ENCODE measurements around the gene PPP2R1A. TPM values are rescaled to one million over a fixed set of nuclear protein-coding genes. Genes with fewer than 3 reads are reported as not detected.

Gene PPP2R1A
- total and polyA plus RNA-seq, 4 donors: 217 to 752 (median 479) TPM

DNA sequence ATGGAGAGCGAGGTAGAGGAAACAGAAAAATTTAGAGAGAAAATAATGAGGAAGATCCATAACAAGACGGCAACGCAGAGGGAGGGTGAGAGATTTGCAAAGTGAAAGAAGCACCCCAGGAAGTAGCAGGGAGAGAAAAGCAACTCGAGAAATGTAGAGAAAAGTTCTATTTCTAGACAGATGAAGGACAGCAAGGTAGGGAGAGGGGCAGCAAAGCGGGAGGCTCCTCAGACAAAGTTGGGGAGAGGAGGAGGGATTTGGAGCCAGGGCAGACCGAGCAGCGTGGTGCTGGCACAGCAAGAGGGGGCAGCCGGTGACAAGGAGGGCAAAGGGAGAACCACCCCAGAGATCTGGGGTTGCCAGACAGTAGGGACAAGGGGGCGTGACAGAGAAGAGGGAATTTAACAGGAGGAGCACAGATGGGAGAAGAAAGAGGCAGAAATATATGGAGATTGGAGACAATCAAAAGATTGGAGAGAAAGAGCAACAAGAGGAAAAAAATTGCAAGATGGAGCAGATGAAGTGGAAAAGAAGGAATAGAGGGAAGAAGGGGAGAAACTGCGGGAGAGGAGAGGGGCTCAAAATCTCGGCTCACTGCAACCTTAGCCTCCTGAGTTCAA lies 80.5 kb downstream of the PPP2R1A start:
- Histone ChIP-seq H3K4me1 (ENCODE audit: control insufficient read depth, insufficient read depth, low read length) (peaks cover 17% of the 10 kb centered on the region), H3K27ac (ENCODE audit: low read depth, low read length) (peak overlapping the region; percentile 96), H3K36me3 (ENCODE audit: control insufficient read depth, insufficient read depth, low read length) (peaks cover 8% of the 10 kb centered on the region), H3K9me3 (ENCODE audit: control insufficient read depth, insufficient read depth, low read length) (no peaks in the 10 kb centered on the region), H3K4me3 (ENCODE audit: low read depth, low read length) (peak overlapping the region; percentile 86), H3K27me3 (ENCODE audit: control insufficient read depth, insufficient read depth, low read length) (no peaks in the 10 kb centered on the region)
- DNase-seq (ENCODE audit: low read depth in 4 of 6, low spot score in 6 of 6): peak in 2 of 6 donors; percentile 28 to 47
- 11% methylated on average over 11 of the region's 11 CpGs for WGBS (ENCODE audit: insufficient coverage)

DNA sequence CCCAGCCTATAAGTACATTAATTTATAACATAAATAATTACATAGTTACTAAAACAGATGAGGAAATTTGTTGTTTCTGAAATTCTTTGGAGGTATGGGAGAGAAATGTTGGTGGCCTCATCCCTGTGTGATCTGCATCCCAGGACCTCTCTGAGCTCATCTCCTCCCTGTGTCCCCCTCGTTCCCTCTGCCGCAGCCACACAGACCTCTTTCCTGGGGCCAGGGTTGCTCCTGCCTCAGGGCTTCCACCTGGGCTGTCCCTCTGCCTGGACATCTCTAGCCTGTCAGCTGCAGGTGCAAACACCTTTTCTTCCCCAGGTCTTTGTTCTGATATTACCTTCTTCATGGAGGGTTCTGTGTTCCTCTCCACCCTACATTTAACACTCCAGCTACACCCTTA lies 83.4 kb downstream of the PPP2R1A start:
- H3K4me3 ChIP-seq (ENCODE audit: low read depth, low read length): no peak overlapping the region
- peaks cover 11% of the 10 kb centered on the region for H3K36me3 ChIP-seq (ENCODE audit: control insufficient read depth, insufficient read depth, low read length)
- H3K27me3 ChIP-seq (ENCODE audit: control insufficient read depth, insufficient read depth, low read length): no peaks in the 10 kb centered on the region
- DNase-seq (ENCODE audit: low read depth in 4 of 6, low spot score in 6 of 6): no peak
- WGBS (ENCODE audit: insufficient coverage): 100% methylated on average over 2 of the region's 2 CpGs
- no peaks in the 10 kb centered on the region for H3K9me3 ChIP-seq (ENCODE audit: control insufficient read depth, insufficient read depth, low read length)
- H3K27ac ChIP-seq (ENCODE audit: low read depth, low read length): no peak overlapping the region
- H3K4me1 ChIP-seq (ENCODE audit: control insufficient read depth, insufficient read depth, low read length): peaks cover 17% of the 10 kb centered on the region

DNA sequence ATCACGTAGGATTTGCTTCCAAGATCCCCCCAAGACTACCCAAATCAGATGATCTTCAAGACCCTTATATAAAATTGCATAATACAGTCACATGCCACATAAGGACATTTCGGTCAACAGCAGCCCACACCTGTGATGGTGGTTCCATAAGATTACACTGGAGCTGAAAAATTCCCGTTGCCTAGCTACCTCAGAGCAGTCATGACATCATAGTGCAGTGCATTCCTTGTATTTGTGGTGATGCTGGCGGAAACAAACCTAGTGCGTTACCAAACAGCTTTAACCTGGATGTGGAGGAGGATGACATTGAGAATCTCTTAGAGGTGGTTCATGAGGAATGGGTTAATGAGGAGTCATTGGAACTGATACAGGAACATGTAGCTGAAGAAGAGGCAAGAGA lies 84.3 kb downstream of the PPP2R1A start:
- DNase-seq (ENCODE audit: low read depth in 4 of 6, low spot score in 6 of 6): no peak
- H3K4me1 ChIP-seq (ENCODE audit: control insufficient read depth, insufficient read depth, low read length): peaks cover 12% of the 10 kb centered on the region
- 100% methylated on average over 5 of the region's 5 CpGs for WGBS (ENCODE audit: insufficient coverage)
- peaks cover 11% of the 10 kb centered on the region for H3K36me3 ChIP-seq (ENCODE audit: control insufficient read depth, insufficient read depth, low read length)
- no peak overlapping the region for H3K27ac ChIP-seq (ENCODE audit: low read depth, low read length)
- no peaks in the 10 kb centered on the region for H3K9me3 ChIP-seq (ENCODE audit: control insufficient read depth, insufficient read depth, low read length)
- H3K27me3 ChIP-seq (ENCODE audit: control insufficient read depth, insufficient read depth, low read length): no peaks in the 10 kb centered on the region
- H3K4me3 ChIP-seq (ENCODE audit: low read depth, low read length): no peak overlapping the region

DNA sequence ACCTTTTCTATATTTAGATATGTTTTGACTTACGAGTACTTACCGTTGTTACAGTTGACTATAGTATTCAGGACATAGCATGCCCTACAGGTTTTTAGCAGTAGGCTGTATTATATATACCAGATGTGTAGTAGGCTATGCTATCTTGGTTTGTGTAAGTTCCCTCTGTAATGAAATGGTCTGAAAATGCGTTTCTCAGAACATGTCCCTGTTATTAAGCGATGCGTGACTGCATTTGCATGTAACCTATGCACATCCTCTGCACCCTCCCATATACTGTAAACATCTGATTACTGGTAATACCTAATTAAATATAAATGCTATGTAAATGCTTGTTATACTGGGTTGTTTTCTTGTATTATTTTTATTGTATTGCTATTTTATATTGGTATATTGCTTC lies 86.1 kb downstream of the PPP2R1A start:
- Histone ChIP-seq H3K27ac (ENCODE audit: low read depth, low read length) (no peak overlapping the region), H3K36me3 (ENCODE audit: control insufficient read depth, insufficient read depth, low read length) (peaks cover 11% of the 10 kb centered on the region), H3K27me3 (ENCODE audit: control insufficient read depth, insufficient read depth, low read length) (no peaks in the 10 kb centered on the region)

DNA sequence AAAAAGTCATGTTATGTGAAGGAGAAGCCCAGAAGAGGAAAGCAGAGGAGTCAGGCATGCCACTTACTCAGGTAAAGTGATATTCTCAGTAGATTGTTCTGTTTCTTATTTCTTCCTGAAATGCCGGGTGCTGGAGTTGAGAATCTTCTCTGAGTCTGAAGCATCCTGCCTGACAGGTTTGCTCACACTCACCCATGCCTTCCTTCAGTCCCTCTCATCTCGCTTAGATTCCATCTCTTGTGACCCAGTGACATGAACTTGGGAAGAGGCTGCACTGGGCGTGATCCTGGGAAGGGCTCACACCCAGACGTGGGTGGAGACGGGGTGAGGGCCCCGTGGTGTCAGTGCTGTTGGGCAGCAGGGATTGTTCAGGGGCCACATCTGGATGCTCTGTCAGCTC lies 87.6 kb downstream of the PPP2R1A start:
- no peaks in the 10 kb centered on the region for H3K9me3 ChIP-seq (ENCODE audit: control insufficient read depth, insufficient read depth, low read length)
- no peaks in the 10 kb centered on the region for H3K27me3 ChIP-seq (ENCODE audit: control insufficient read depth, insufficient read depth, low read length)
- H3K4me3 ChIP-seq (ENCODE audit: low read depth, low read length): no peak overlapping the region
- no peak for DNase-seq (ENCODE audit: low read depth in 4 of 6, low spot score in 6 of 6)
- H3K4me1 ChIP-seq (ENCODE audit: control insufficient read depth, insufficient read depth, low read length): no peaks in the 10 kb centered on the region
- no peak overlapping the region for H3K27ac ChIP-seq (ENCODE audit: low read depth, low read length)
- 90% methylated on average over 4 of the region's 6 CpGs for WGBS (ENCODE audit: insufficient coverage)
- peaks cover 6% of the 10 kb centered on the region for H3K36me3 ChIP-seq (ENCODE audit: control insufficient read depth, insufficient read depth, low read length)

More for the DNA sequence above, 86.1 kb downstream of the PPP2R1A start:
- no CpG with 5 or more reads among the region's 5 CpGs for WGBS (ENCODE audit: insufficient coverage)
- Histone ChIP-seq H3K4me1 (ENCODE audit: control insufficient read depth, insufficient read depth, low read length) (peaks cover 4% of the 10 kb centered on the region), H3K4me3 (ENCODE audit: low read depth, low read length) (no peak overlapping the region), H3K9me3 (ENCODE audit: control insufficient read depth, insufficient read depth, low read length) (no peaks in the 10 kb centered on the region)
- no peak for DNase-seq (ENCODE audit: low read depth in 4 of 6, low spot score in 6 of 6)

Small RNA genes lying within 50 kb of the gene (small RNA-seq; reads per million reads assigned to genes)
- gene MIR6801 (ENCODE audit: low replicate concordance) (not detected), gene RF00019 (ENCODE audit: low replicate concordance) (not detected), gene RPL37P23 (ENCODE audit: low replicate concordance) (not detected)

Other genes with a start within 250 kb of the PPP2R1A start
- 10 to 100 TPM; 15.2 to 15.9 TPM for gene ZNF350, start 203.2 kb upstream of the PPP2R1A start, total RNA-seq
- gene ZNF350, start 203.2 kb upstream of the PPP2R1A start, polyA plus RNA-seq (ENCODE audit: insufficient read length in 2 of 2): 10 to 100 TPM; 15.8 to 16.6 TPM
- 10 to 100 TPM; 22.1 to 27.8 TPM for gene ZNF615, start 181.8 kb upstream of the PPP2R1A start, total RNA-seq
- gene ZNF615, start 181.8 kb upstream of the PPP2R1A start, polyA plus RNA-seq (ENCODE audit: insufficient read length in 2 of 2): 10 to 100 TPM; 12.8 to 15.4 TPM
- 10 to 100 TPM; 14.5 to 19.7 TPM for gene ZNF614, start 161.7 kb upstream of the PPP2R1A start, total RNA-seq
- gene ZNF614, start 161.7 kb upstream of the PPP2R1A start, polyA plus RNA-seq (ENCODE audit: insufficient read length in 2 of 2): 10 to 100 TPM; 13.0 to 17.6 TPM
- 10 to 100 TPM; 17.7 to 24.2 TPM for gene ZNF432, start 141.2 kb upstream of the PPP2R1A start, total RNA-seq
- 10 to 100 TPM; 17.7 to 22.4 TPM for gene ZNF432, start 141.2 kb upstream of the PPP2R1A start, polyA plus RNA-seq (ENCODE audit: insufficient read length in 2 of 2)
- gene ZNF841, start 94.3 kb upstream of the PPP2R1A start, total RNA-seq: 10 to 100 TPM; 25.9 to 33.0 TPM
- 10 to 100 TPM; 12.0 to 20.8 TPM for gene ZNF841, start 94.3 kb upstream of the PPP2R1A start, polyA plus RNA-seq (ENCODE audit: insufficient read length in 2 of 2)
- 10 to 100 TPM; 16.9 to 18.0 TPM for gene ZNF616, start 50.1 kb upstream of the PPP2R1A start, total RNA-seq
- 10 to 100 TPM in 1 of 2 donors, 1 to 10 TPM in 1; 9.1 to 10.6 TPM for gene ZNF616, start 50.1 kb upstream of the PPP2R1A start, polyA plus RNA-seq (ENCODE audit: insufficient read length in 2 of 2)
- 10 to 100 TPM; 19.9 to 26.2 TPM for gene ZNF836, start 18.4 kb upstream of the PPP2R1A start, total RNA-seq
- 10 to 100 TPM; 11.9 to 14.5 TPM for gene ZNF836, start 18.4 kb upstream of the PPP2R1A start, polyA plus RNA-seq (ENCODE audit: insufficient read length in 2 of 2)
- 10 to 100 TPM; 13.7 to 22.1 TPM for gene ZNF766, start 79.5 kb downstream of the PPP2R1A start, total RNA-seq
- 10 to 100 TPM; 10.2 to 10.7 TPM for gene ZNF766, start 79.5 kb downstream of the PPP2R1A start, polyA plus RNA-seq (ENCODE audit: insufficient read length in 2 of 2)
- 10 to 100 TPM; 10.0 to 13.4 TPM for gene ZNF480, start 107.1 kb downstream of the PPP2R1A start, total RNA-seq
- 10 to 100 TPM in 1 of 2 donors, 1 to 10 TPM in 1; 8.2 to 10.8 TPM for gene ZNF480, start 107.1 kb downstream of the PPP2R1A start, polyA plus RNA-seq (ENCODE audit: insufficient read length in 2 of 2)
- gene ZNF610, start 146.2 kb downstream of the PPP2R1A start, total RNA-seq: 10 to 100 TPM; 11.4 to 12.9 TPM
- 10 to 100 TPM; 11.5 to 13.3 TPM for gene ZNF610, start 146.2 kb downstream of the PPP2R1A start, polyA plus RNA-seq (ENCODE audit: insufficient read length in 2 of 2)
- 10 to 100 TPM; 41.5 to 56.7 TPM for gene ZNF880, start 179.9 kb downstream of the PPP2R1A start, total RNA-seq
- gene ZNF880, start 179.9 kb downstream of the PPP2R1A start, polyA plus RNA-seq (ENCODE audit: insufficient read length in 2 of 2): 10 to 100 TPM; 14.9 to 26.2 TPM
- gene ZNF528, start 207.8 kb downstream of the PPP2R1A start, total RNA-seq: 10 to 100 TPM; 45.7 to 68.2 TPM
- 10 to 100 TPM; 38.9 to 46.3 TPM for gene ZNF528, start 207.8 kb downstream of the PPP2R1A start, polyA plus RNA-seq (ENCODE audit: insufficient read length in 2 of 2)
- under 1 TPM; 0.40 to 0.72 TPM for gene ZNF534, start 239.1 kb downstream of the PPP2R1A start, total RNA-seq
- gene ZNF534, start 239.1 kb downstream of the PPP2R1A start, polyA plus RNA-seq (ENCODE audit: insufficient read length in 2 of 2): 1 to 10 TPM; 1.2 to 1.7 TPM